Thoracic aorta (tissue), 2 donors: ENCODE results near the gene RGL1. TPM values are rescaled to one million over a fixed set of nuclear protein-coding genes. Genes with fewer than 3 reads are reported as not detected.
A peak's percentile ranks its signal among the peaks of the same experiment; 100 is the strongest.

Experiments
- ATAC-seq: fragments of 150-250 bp; one replicate; pipeline ENCODE4 v1.8.0; 2017; ENCODE audit warnings: low read depth; ENCODE audit not compliant: insufficient number of reproducible peaks, low FRiP score
- DNase-seq: peaks from one replicate; pipeline ENCODE4 v3.0.0-alpha.2; 2020; ENCODE audit warnings: low spot score
- H3K27ac ChIP-seq, 2 donors: fragments of 200-600 bp; sonication (generic); 1 replicate in 1 of 2; 2 replicates in 1 of 2; pipeline ENCODE4 v1.5.1; 2016; ENCODE audit warnings: mild to moderate bottlenecking in 2 of 2, moderate library complexity in 2 of 2
- H3K27me3 ChIP-seq: fragments of 200-600 bp; sonication (generic); replicated peaks from 2 replicates; pipeline ENCODE4 v1.6.0; 2016; ENCODE audit warnings: mild to moderate bottlenecking; ENCODE audit not compliant: insufficient read depth
- H3K36me3 ChIP-seq: fragments of 200-600 bp; sonication (generic); one replicate; pipeline ENCODE4 v1.5.1; 2016
- H3K4me1 ChIP-seq, 2 donors: fragments of 200-600 bp; sonication (generic); 1 replicate in 1 of 2; 2 replicates in 1 of 2; pipeline versions ENCODE4 v1.5.1 to v1.6.0; 2016; ENCODE audit warnings: low read depth in 2 of 2, mild to moderate bottlenecking in 1 of 2; ENCODE audit not compliant: control insufficient read depth in 1 of 2
- H3K4me3 ChIP-seq: fragments of 200-600 bp; sonication (generic); 2 replicates; pipeline ENCODE4 v1.5.1; 2016; ENCODE audit warnings: mild to moderate bottlenecking
- H3K9me3 ChIP-seq: fragments of 200-600 bp; sonication (generic); 2 replicates; pipeline ENCODE4 v1.5.1; 2016
- CTCF ChIP-seq: fragments of 200-600 bp; sonication (generic); IDR thresholded peaks from one replicate; pipeline ENCODE4 v1.5.1; 2019; ENCODE audit warnings: antibody characterized with exemption
- total RNA-seq, 2 donors: library from RNA; depleted of rRNA; stranded (reverse); fragments of >200 nt; gene quantifications; one replicate each; pipeline versions ENCODE4 v1.1.0 to v1.2.3, GENCODE V29; 2016

The RGL1 gene
- total RNA-seq, 2 donors from 2014 or later = 27.6 to 35.7 TPM

GRCh38 chr1:183873642-183874041 is 68.7 kb downstream of the RGL1 start:
- Histone ChIP-seq H3K36me3 (no peaks in the 10 kb centered on the region), H3K27ac (peak overlapping the region in 1 of 2 donors; percentile 25), H3K27me3 (no peaks in the 10 kb centered on the region), H3K4me3 (no peak overlapping the region), H3K4me1 (peaks cover 36 to 49% of the 10 kb centered on the region in 2 donors), H3K9me3 (no peaks in the 10 kb centered on the region)
- TF ChIP-seq CTCF = no peak
- no peak for ATAC-seq
- DNase-seq = no peak

GRCh38 chr1:183876309-183876708 is 71.4 kb downstream of the RGL1 start:
- no peaks in the 10 kb centered on the region for H3K9me3 ChIP-seq
- no peaks in the 10 kb centered on the region for H3K36me3 ChIP-seq
- H3K27ac ChIP-seq = peak overlapping the region; percentile 74 to 81
- H3K4me1 ChIP-seq = peaks cover 34 to 53% of the 10 kb centered on the region in 2 donors
- ATAC-seq (no peak), DNase-seq (no peak)
- TF ChIP-seq CTCF = no peak
- no peaks in the 10 kb centered on the region for H3K27me3 ChIP-seq
- no peak overlapping the region for H3K4me3 ChIP-seq

GRCh38 chr1:183877053-183877720 is 72.3 kb downstream of the RGL1 start:
- Histone ChIP-seq H3K27me3 (no peaks in the 10 kb centered on the region), H3K9me3 (no peaks in the 10 kb centered on the region), H3K36me3 (no peaks in the 10 kb centered on the region), H3K4me3 (peak overlapping the region; percentile 61), H3K27ac (peak overlapping the region; percentile 74 to 81), H3K4me1 (peaks cover 38 to 62% of the 10 kb centered on the region in 2 donors)
- DNase-seq (no peak), ATAC-seq (no peak)
- TF ChIP-seq CTCF = no peak

GRCh38 chr1:183879494-183879893 is 74.6 kb downstream of the RGL1 start:
- DNase-seq = no peak
- no peak overlapping the region for H3K27ac ChIP-seq
- peaks cover 28 to 44% of the 10 kb centered on the region in 2 donors for H3K4me1 ChIP-seq
- H3K36me3 ChIP-seq = no peaks in the 10 kb centered on the region
- ATAC-seq = no peak
- no peak for TF ChIP-seq CTCF
- H3K27me3 ChIP-seq = no peaks in the 10 kb centered on the region
- no peak overlapping the region for H3K4me3 ChIP-seq
- H3K9me3 ChIP-seq = no peaks in the 10 kb centered on the region

- ATAC-seq = no peak
- H3K4me3 ChIP-seq = no peak overlapping the region
- DNase-seq = no peak
- TF ChIP-seq CTCF = no peak
- H3K27me3 ChIP-seq = no peaks in the 10 kb centered on the region
- no peak overlapping the region for H3K27ac ChIP-seq
- H3K9me3 ChIP-seq = no peaks in the 10 kb centered on the region
- no peaks in the 10 kb centered on the region for H3K36me3 ChIP-seq
- peaks cover 27 to 40% of the 10 kb centered on the region in 2 donors for H3K4me1 ChIP-seq
These were observed 75.0 kb downstream of the RGL1 start for GRCh38 chr1:183879966-183880365.
